Activated CD8-positive, alpha-beta memory T cell treated with anti-CD3 and anti-CD28 coated beads, Interleukin-2, amount 10 ng/mL, durations not matched to agents 7 days and 5 days (primary cell): ENCODE data around the gene IGSF21. TPM values are rescaled to one million over a fixed set of nuclear protein-coding genes. Genes with fewer than 3 reads are reported as not detected.

Experiments used
- ATAC-seq: fragments of 150-1000 bp; cut with Tn5 transposase; one replicate; pipeline ENCODE4 v1.10.0; 2021; ENCODE audit warnings: moderate library complexity
- CTCF ChIA-PET: fragments of 350-600 bp; sonication (Branson Sonifier 250); formaldehyde crosslinking; loops from one replicate; lab custom pipeline; 2021; ENCODE audit warnings: antibody characterized with exemption; lab: Charles Lee
- DNase-seq: peaks from one replicate; pipeline ENCODE4 v3.0.0-alpha.2; 2020
- H3K27ac Mint-ChIP-seq: one replicate; pipeline ENCODE4 v1.8.0; 2021; ENCODE audit warnings: mild to moderate bottlenecking, mixed read lengths
- H3K27me3 Mint-ChIP-seq: one replicate; pipeline ENCODE4 v1.8.0; 2021; ENCODE audit warnings: mixed read lengths
- H3K36me3 Mint-ChIP-seq: one replicate; pipeline ENCODE4 v1.8.0; 2021; ENCODE audit warnings: mild to moderate bottlenecking, mixed read lengths
- H3K4me1 Mint-ChIP-seq: one replicate; pipeline ENCODE4 v1.8.0; 2021; ENCODE audit warnings: mixed read lengths
- H3K4me3 Mint-ChIP-seq: one replicate; pipeline ENCODE4 v1.8.0; 2021; ENCODE audit warnings: mild to moderate bottlenecking, moderate library complexity, mixed read lengths
- H3K9me3 Mint-ChIP-seq: one replicate; pipeline ENCODE4 v1.8.0; 2022; ENCODE audit warnings: low read depth, mixed read lengths
- total RNA-seq, 2 experiments: library from RNA; stranded (reverse); gene quantifications; one replicate each; pipeline ENCODE4 v1.2.3, GENCODE V29; 2021

The IGSF21 gene
- total RNA-seq, 2 experiments from 2014 or later, result not detected

GRCh38 chr1:18191481-18192155 is 84.0 kb downstream of the IGSF21 start:
- no peaks in the 10 kb centered on the region for H3K4me1 Mint-ChIP-seq
- no peak for ATAC-seq
- DNase-seq, result no peak
- peaks cover 12% of the 10 kb centered on the region for H3K27me3 Mint-ChIP-seq
- CTCF ChIA-PET, result interaction anchor here (0.6 kb wide), 1 partner anchor 310 kb away, joined by 3 read pairs; no protein-coding TSS in a partner anchor
- no peaks in the 10 kb centered on the region for H3K9me3 Mint-ChIP-seq
- H3K27ac Mint-ChIP-seq, result no peak overlapping the region
- no peaks in the 10 kb centered on the region for H3K36me3 Mint-ChIP-seq
- no peak overlapping the region for H3K4me3 Mint-ChIP-seq

GRCh38 chr1:18192182-18192581 is 84.6 kb downstream of the IGSF21 start:
- Mint-ChIP-seq H3K4me1 (no peaks in the 10 kb centered on the region), H3K9me3 (no peaks in the 10 kb centered on the region), H3K27ac (no peak overlapping the region), H3K36me3 (no peaks in the 10 kb centered on the region), H3K4me3 (no peak overlapping the region), H3K27me3 (peaks cover 12% of the 10 kb centered on the region)
- DNase-seq (no peak), ATAC-seq (no peak)
- CTCF ChIA-PET, result no interaction called here

GRCh38 chr1:18192974-18193373 is 85.4 kb downstream of the IGSF21 start:
- Mint-ChIP-seq H3K4me1 (no peaks in the 10 kb centered on the region), H3K9me3 (no peaks in the 10 kb centered on the region), H3K4me3 (no peak overlapping the region), H3K36me3 (no peaks in the 10 kb centered on the region), H3K27ac (no peak overlapping the region), H3K27me3 (peaks cover 12% of the 10 kb centered on the region)
- CTCF ChIA-PET, result no interaction called here
- ATAC-seq (no peak), DNase-seq (no peak)

- no peak for DNase-seq
- no peaks in the 10 kb centered on the region for H3K4me1 Mint-ChIP-seq
- H3K27ac Mint-ChIP-seq, result no peak overlapping the region
- no peak for ATAC-seq
- H3K4me3 Mint-ChIP-seq, result no peak overlapping the region
- CTCF ChIA-PET, result no interaction called here
- peaks cover 18% of the 10 kb centered on the region for H3K27me3 Mint-ChIP-seq
- H3K9me3 Mint-ChIP-seq, result no peaks in the 10 kb centered on the region
- no peaks in the 10 kb centered on the region for H3K36me3 Mint-ChIP-seq
Measured at GRCh38 chr1:18197299-18197698, 89.7 kb downstream of the IGSF21 start.

GRCh38 chr1:18198260-18198659 is 90.7 kb downstream of the IGSF21 start:
- H3K27ac Mint-ChIP-seq, result no peak overlapping the region
- CTCF ChIA-PET, result no interaction called here
- no peaks in the 10 kb centered on the region for H3K36me3 Mint-ChIP-seq

GRCh38 chr1:18199462-18199861 is 91.9 kb downstream of the IGSF21 start:
- Mint-ChIP-seq H3K4me1 (no peaks in the 10 kb centered on the region), H3K9me3 (no peaks in the 10 kb centered on the region), H3K36me3 (no peaks in the 10 kb centered on the region), H3K4me3 (no peak overlapping the region), H3K27me3 (peaks cover 15% of the 10 kb centered on the region), H3K27ac (no peak overlapping the region)
- DNase-seq, result no peak
- ATAC-seq, result no peak
- CTCF ChIA-PET, result no interaction called here

More at GRCh38 chr1:18198260-18198659, 90.7 kb downstream of the IGSF21 start:
- no peak for DNase-seq
- no peak for ATAC-seq
- H3K4me3 Mint-ChIP-seq, result no peak overlapping the region
- H3K4me1 Mint-ChIP-seq, result no peaks in the 10 kb centered on the region
- H3K27me3 Mint-ChIP-seq, result peaks cover 15% of the 10 kb centered on the region
- H3K9me3 Mint-ChIP-seq, result no peaks in the 10 kb centered on the region

GRCh38 chr1:18200136-18200717 is 92.6 kb downstream of the IGSF21 start:
- H3K36me3 Mint-ChIP-seq, result no peaks in the 10 kb centered on the region
- H3K4me3 Mint-ChIP-seq, result no peak overlapping the region
- no peak overlapping the region for H3K27ac Mint-ChIP-seq
- ATAC-seq (no peak), DNase-seq (no peak)
- CTCF ChIA-PET, result no interaction called here
- peaks cover 15% of the 10 kb centered on the region for H3K27me3 Mint-ChIP-seq
- H3K9me3 Mint-ChIP-seq, result no peaks in the 10 kb centered on the region
- no peaks in the 10 kb centered on the region for H3K4me1 Mint-ChIP-seq

GRCh38 chr1:18200918-18201317 is 93.3 kb downstream of the IGSF21 start:
- no peaks in the 10 kb centered on the region for H3K4me1 Mint-ChIP-seq
- H3K36me3 Mint-ChIP-seq, result no peaks in the 10 kb centered on the region
- DNase-seq (no peak), ATAC-seq (no peak)
- no peak overlapping the region for H3K27ac Mint-ChIP-seq
- peaks cover 10% of the 10 kb centered on the region for H3K27me3 Mint-ChIP-seq
- H3K9me3 Mint-ChIP-seq, result no peaks in the 10 kb centered on the region
- CTCF ChIA-PET, result no interaction called here
- H3K4me3 Mint-ChIP-seq, result no peak overlapping the region

- Mint-ChIP-seq H3K36me3 (no peaks in the 10 kb centered on the region), H3K4me1 (no peaks in the 10 kb centered on the region), H3K27me3 (peaks cover 6% of the 10 kb centered on the region), H3K4me3 (no peak overlapping the region), H3K27ac (no peak overlapping the region), H3K9me3 (no peaks in the 10 kb centered on the region)
- ATAC-seq, result no peak
- CTCF ChIA-PET, result no interaction called here
- no peak for DNase-seq
Measured at GRCh38 chr1:18201997-18202719, 94.6 kb downstream of the IGSF21 start.

GRCh38 chr1:18203645-18204044 is 96.0 kb downstream of the IGSF21 start:
- Mint-ChIP-seq H3K4me3 (no peak overlapping the region), H3K27me3 (peaks cover 3% of the 10 kb centered on the region), H3K36me3 (no peaks in the 10 kb centered on the region), H3K4me1 (no peaks in the 10 kb centered on the region), H3K27ac (no peak overlapping the region), H3K9me3 (no peaks in the 10 kb centered on the region)
- CTCF ChIA-PET, result no interaction called here
- no peak for DNase-seq
- no peak for ATAC-seq

- Mint-ChIP-seq H3K27ac (no peak overlapping the region), H3K4me3 (no peak overlapping the region), H3K9me3 (no peaks in the 10 kb centered on the region), H3K4me1 (no peaks in the 10 kb centered on the region), H3K27me3 (peaks cover 3% of the 10 kb centered on the region), H3K36me3 (no peaks in the 10 kb centered on the region)
- ATAC-seq (no peak), DNase-seq (no peak)
- CTCF ChIA-PET, result no interaction called here
Measured at GRCh38 chr1:18204575-18204974, 97.0 kb downstream of the IGSF21 start.

- Mint-ChIP-seq H3K9me3 (no peaks in the 10 kb centered on the region), H3K27ac (no peak overlapping the region), H3K4me1 (no peaks in the 10 kb centered on the region), H3K4me3 (no peak overlapping the region), H3K36me3 (no peaks in the 10 kb centered on the region), H3K27me3 (peaks cover 3% of the 10 kb centered on the region)
- ATAC-seq, result no peak
- no peak for DNase-seq
- CTCF ChIA-PET, result no interaction called here
Measured at GRCh38 chr1:18205319-18205718, 97.7 kb downstream of the IGSF21 start.

- H3K9me3 Mint-ChIP-seq, result no peaks in the 10 kb centered on the region
Measured at GRCh38 chr1:18211764-18212163, 104.2 kb downstream of the IGSF21 start.

More at GRCh38 chr1:18211764-18212163, 104.2 kb downstream of the IGSF21 start:
- H3K4me1 Mint-ChIP-seq, result no peaks in the 10 kb centered on the region
- no peak overlapping the region for H3K4me3 Mint-ChIP-seq
- H3K27me3 Mint-ChIP-seq, result no peaks in the 10 kb centered on the region
- CTCF ChIA-PET, result no interaction called here
- no peaks in the 10 kb centered on the region for H3K36me3 Mint-ChIP-seq
- ATAC-seq (no peak), DNase-seq (no peak)
- no peak overlapping the region for H3K27ac Mint-ChIP-seq
